GM18505 (cell line): Measurements from ENCODE around the gene GPC1.
A peak's percentile ranks its signal among the peaks of the same experiment; 100 is the strongest.
"Not testable (repeated sequence)": the region's sequence is repeated elsewhere in the genome, so short reads cannot be mapped to it uniquely, and the experiment has no call there.

Experiments used
- ATAC-seq: cut with Tn5 transposase; IDR thresholded peaks from one replicate; pipeline ENCODE4 v1.9.1; 2021; ENCODE audit not compliant: unreplicated experiment
- POLR2A ChIP-seq: IDR thresholded peaks from 4 replicates; pipeline ENCODE4 v1.6.1; 2011; ENCODE audit warnings: borderline replicate concordance; ENCODE audit not compliant: insufficient read depth, insufficient read length; ENCODE audit errors: extremely low read depth

The GPC1 gene

GRCh38 chr2:240435457-240435947 is at the start of gene GPC1:
GPC1 (plus strand) TSS chr2:240435663; CDS start chr2:240435919, 256 bp downstream.
- peak; percentile 34 for ATAC-seq
- TF ChIP-seq POLR2A, result no peak

- no peak for TF ChIP-seq POLR2A
- no peak for ATAC-seq
Observed at GRCh38 chr2:240386326-240386725, 49.1 kb upstream of the GPC1 start.

- not testable (repeated sequence) for ATAC-seq
Observed at GRCh38 chr2:240386743-240387142, 48.7 kb upstream of the GPC1 start.

GRCh38 chr2:240387325-240387668 is 48.2 kb upstream of the GPC1 start:
- no peak for TF ChIP-seq POLR2A
- no peak for ATAC-seq

GRCh38 chr2:240387669-240388358 is 47.6 kb upstream of the GPC1 start:
- no peak for ATAC-seq
- no peak for TF ChIP-seq POLR2A

- TF ChIP-seq POLR2A, result no peak
- ATAC-seq, result no peak
Observed at GRCh38 chr2:240388471-240389301, 46.8 kb upstream of the GPC1 start.

GRCh38 chr2:240389302-240389805 is 46.1 kb upstream of the GPC1 start:
- ATAC-seq, result no peak
- no peak for TF ChIP-seq POLR2A

- no peak for ATAC-seq
- TF ChIP-seq POLR2A, result no peak
Observed at GRCh38 chr2:240390091-240391073, 45.1 kb upstream of the GPC1 start.

GRCh38 chr2:240391111-240392051 is 44.1 kb upstream of the GPC1 start:
- no peak for TF ChIP-seq POLR2A
- no peak for ATAC-seq

GRCh38 chr2:240392084-240392947 is 43.1 kb upstream of the GPC1 start:
- TF ChIP-seq POLR2A, result no peak
- no peak for ATAC-seq
